Transverse colon (tissue), 4 donors: Measurements from ENCODE around the gene ESYT2. TPM values are rescaled to one million over a fixed set of nuclear protein-coding genes. Genes with fewer than 3 reads are reported as not detected.

Source experiments
- DNase-seq: peaks from one replicate; pipeline ENCODE4 v3.0.0-alpha.2; 2019
- H3K27ac ChIP-seq, 4 donors: fragments of 200-600 bp; sonication (generic); 2 replicates each; pipeline ENCODE4 v1.5.1; 2016 to 2018; ENCODE audit warnings: inconsistent platforms in 4 of 4
- H3K27me3 ChIP-seq: fragments of 200-600 bp; sonication (generic); 2 replicates; pipeline ENCODE4 v1.5.1; 2017; ENCODE audit warnings: inconsistent platforms
- H3K36me3 ChIP-seq, 4 donors: fragments of 200-600 bp; sonication (generic); 2 replicates each; pipeline ENCODE4 v1.5.1; 2017 to 2019; ENCODE audit warnings: inconsistent platforms in 4 of 4
- H3K4me1 ChIP-seq, 4 donors: fragments of 200-600 bp; sonication (generic); 2 replicates each; pipeline ENCODE4 v1.5.1; 2017 to 2020; ENCODE audit warnings: inconsistent platforms in 4 of 4
- H3K4me3 ChIP-seq, 4 donors: fragments of 200-600 bp; sonication (generic); 1 replicate in 1 of 4; 2 replicates in 3 of 4; pipeline versions ENCODE4 v1.5.1 to v1.6.1; 2017 to 2019; ENCODE audit warnings: inconsistent platforms in 4 of 4
- H3K9me3 ChIP-seq, 2 donors: fragments of 200-600 bp; sonication (generic); 2 replicates each; pipeline ENCODE4 v1.5.1; 2017 to 2019; ENCODE audit warnings: inconsistent platforms in 2 of 2
- EP300 ChIP-seq: sonication (generic); formaldehyde crosslinking; IDR thresholded peaks from one replicate; pipeline ENCODE4 v1.6.1; 2017; ENCODE audit warnings: antibody characterized with exemption, low read depth
- POLR2A ChIP-seq: fragments of 450-650 bp; IDR thresholded peaks from one replicate; pipeline ENCODE4 v1.6.1; 2016; ENCODE audit warnings: antibody characterized with exemption, mild to moderate bottlenecking, moderate library complexity
- POLR2AphosphoS5 ChIP-seq, 3 donors: sonication (generic); formaldehyde crosslinking; IDR thresholded peaks; one replicate each; pipeline ENCODE4 v1.6.1; 2016; ENCODE audit warnings: antibody characterized with exemption in 3 of 3
- WGBS, 2 donors: methylation state at CpG; one replicate each; pipeline ENCODE4 v1.1.5; 2018; ENCODE audit warnings: low coverage in 1 of 2; 5-methylcytosine and 5-hydroxymethylcytosine counted together
- in situ Hi-C, 4 donors: fragments of 200-750 bp; cut with MboI; loops; one replicate each; pipeline versions ENCODE4 v1.15.0 to v1.15.1; 2017; ENCODE audit warnings: low sequenced_read_pairs in 3 of 4, low pct_ligation_motif_present in 1 of 4, low pct_unique_long_range_greater_than_20kb in 1 of 4
- intact Hi-C: fragments of 100-400 bp; cut with DNase I; formaldehyde crosslinking; loops from one replicate; pipeline ENCODE4 v1.15.1; 2023; ENCODE audit warnings: low total_unique reads
- total RNA-seq, 4 donors: library from RNA; depleted of rRNA; stranded (reverse); fragments of >200 nt; gene quantifications; one replicate each; pipeline ENCODE4 v1.1.0, GENCODE V29; 2016
- TF ChIP-seq, protein P1 (sequence below), 5 experiments: fragments of 200-600 bp in 3 of 5; fragments of 450-650 bp in 2 of 5; sonication (generic) in 3 of 5; IDR thresholded peaks; 1 replicate in 2 of 5; 2 replicates in 3 of 5; pipeline ENCODE4 v1.5.1; 2016 to 2017; ENCODE audit warnings: antibody characterized with exemption in 5 of 5, inconsistent platforms in 3 of 5, mild to moderate bottlenecking in 2 of 5, moderate library complexity in 1 of 5

The ESYT2 gene
- total RNA-seq, 4 donors from 2014 or later = 78.6 to 113 (median 87.3) TPM

DNA sequence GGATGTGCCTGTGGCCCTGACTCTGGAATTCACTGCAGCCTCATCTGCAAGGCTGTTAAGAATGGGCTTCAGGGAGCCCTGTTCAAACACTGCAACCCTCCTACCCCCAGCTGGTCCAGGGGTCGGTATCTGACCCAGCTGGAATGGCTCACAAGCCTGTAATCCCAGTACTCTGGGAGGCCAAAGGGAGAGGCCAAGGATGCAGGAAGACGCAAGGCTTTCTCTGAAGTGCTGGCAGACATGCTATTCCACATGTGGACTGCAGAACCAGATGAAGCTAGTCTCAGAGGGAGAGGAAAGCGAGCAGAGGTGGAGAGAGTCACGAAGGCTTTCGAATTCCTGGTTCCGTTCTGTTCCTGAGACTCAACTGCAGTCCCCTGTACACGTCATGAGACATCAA, 45.0 kb downstream of the ESYT2 start:
- no peaks in the 10 kb centered on the region for H3K9me3 ChIP-seq
- in situ Hi-C loops (no loop called here), intact Hi-C loops (no loop called here)
- DNase-seq = no peak
- H3K4me1 ChIP-seq = peaks cover 8 to 26% (median 14%) of the 10 kb centered on the region in 4 donors
- H3K4me3 ChIP-seq = no peak overlapping the region
- H3K27me3 ChIP-seq = no peaks in the 10 kb centered on the region
- TF ChIP-seq EP300 (no peak), POLR2AphosphoS5 (IDR thresholded peaks at IDR 0.05) (no peak), POLR2A (no peak)
- TF ChIP-seq, protein P1, sequence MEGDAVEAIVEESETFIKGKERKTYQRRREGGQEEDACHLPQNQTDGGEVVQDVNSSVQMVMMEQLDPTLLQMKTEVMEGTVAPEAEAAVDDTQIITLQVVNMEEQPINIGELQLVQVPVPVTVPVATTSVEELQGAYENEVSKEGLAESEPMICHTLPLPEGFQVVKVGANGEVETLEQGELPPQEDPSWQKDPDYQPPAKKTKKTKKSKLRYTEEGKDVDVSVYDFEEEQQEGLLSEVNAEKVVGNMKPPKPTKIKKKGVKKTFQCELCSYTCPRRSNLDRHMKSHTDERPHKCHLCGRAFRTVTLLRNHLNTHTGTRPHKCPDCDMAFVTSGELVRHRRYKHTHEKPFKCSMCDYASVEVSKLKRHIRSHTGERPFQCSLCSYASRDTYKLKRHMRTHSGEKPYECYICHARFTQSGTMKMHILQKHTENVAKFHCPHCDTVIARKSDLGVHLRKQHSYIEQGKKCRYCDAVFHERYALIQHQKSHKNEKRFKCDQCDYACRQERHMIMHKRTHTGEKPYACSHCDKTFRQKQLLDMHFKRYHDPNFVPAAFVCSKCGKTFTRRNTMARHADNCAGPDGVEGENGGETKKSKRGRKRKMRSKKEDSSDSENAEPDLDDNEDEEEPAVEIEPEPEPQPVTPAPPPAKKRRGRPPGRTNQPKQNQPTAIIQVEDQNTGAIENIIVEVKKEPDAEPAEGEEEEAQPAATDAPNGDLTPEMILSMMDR (IDR thresholded peaks at IDR 0.05) = no peak
- 85 to 95% methylated on average over 4 to 7 of the region's 7 CpGs for WGBS, 2 donors
- peak overlapping the region; percentile 65 to 83 (median 76) for H3K27ac ChIP-seq
- peaks cover 0 to 22% (median 2%) of the 10 kb centered on the region in 4 donors for H3K36me3 ChIP-seq

DNA sequence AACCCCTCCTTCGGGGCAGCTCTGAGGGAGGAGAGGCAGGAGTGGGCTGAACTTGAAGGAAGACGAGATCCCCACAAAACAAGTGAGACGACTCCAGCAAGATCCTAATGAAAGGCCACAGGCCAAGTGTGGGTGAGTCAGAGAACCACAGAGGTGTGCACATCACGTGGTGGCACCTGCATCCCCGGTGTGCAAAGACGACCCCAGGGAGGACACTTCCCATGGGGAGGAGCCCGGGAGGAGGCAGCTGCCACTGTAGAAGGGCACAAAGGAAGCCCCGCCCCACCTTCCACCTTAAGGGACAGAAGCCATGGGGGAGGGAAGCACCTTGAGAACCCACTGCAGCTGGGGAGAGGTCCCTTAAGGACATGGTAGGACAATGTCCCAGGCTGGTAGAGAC, 45.7 kb downstream of the ESYT2 start:
- no peak overlapping the region for H3K4me3 ChIP-seq
- in situ Hi-C loops (no loop called here), intact Hi-C loops (no loop called here)
- 67% methylated on average over 8 of the region's 8 CpGs; no CpG with 5 or more reads in 1 of the 2 donors for WGBS, 2 donors
- H3K36me3 ChIP-seq = peaks cover 0 to 17% (median 2%) of the 10 kb centered on the region in 4 donors
- peaks cover 15 to 33% (median 21%) of the 10 kb centered on the region in 4 donors for H3K4me1 ChIP-seq
- no peak for DNase-seq
- no peaks in the 10 kb centered on the region for H3K9me3 ChIP-seq
- TF ChIP-seq EP300 = no peak
- TF ChIP-seq POLR2A = no peak
- TF ChIP-seq POLR2AphosphoS5 (IDR thresholded peaks at IDR 0.05) = no peak
- TF ChIP-seq, protein P1 (IDR thresholded peaks at IDR 0.05) = no peak
- no peaks in the 10 kb centered on the region for H3K27me3 ChIP-seq
- H3K27ac ChIP-seq = peak overlapping the region; percentile 65 to 83 (median 76)

DNA sequence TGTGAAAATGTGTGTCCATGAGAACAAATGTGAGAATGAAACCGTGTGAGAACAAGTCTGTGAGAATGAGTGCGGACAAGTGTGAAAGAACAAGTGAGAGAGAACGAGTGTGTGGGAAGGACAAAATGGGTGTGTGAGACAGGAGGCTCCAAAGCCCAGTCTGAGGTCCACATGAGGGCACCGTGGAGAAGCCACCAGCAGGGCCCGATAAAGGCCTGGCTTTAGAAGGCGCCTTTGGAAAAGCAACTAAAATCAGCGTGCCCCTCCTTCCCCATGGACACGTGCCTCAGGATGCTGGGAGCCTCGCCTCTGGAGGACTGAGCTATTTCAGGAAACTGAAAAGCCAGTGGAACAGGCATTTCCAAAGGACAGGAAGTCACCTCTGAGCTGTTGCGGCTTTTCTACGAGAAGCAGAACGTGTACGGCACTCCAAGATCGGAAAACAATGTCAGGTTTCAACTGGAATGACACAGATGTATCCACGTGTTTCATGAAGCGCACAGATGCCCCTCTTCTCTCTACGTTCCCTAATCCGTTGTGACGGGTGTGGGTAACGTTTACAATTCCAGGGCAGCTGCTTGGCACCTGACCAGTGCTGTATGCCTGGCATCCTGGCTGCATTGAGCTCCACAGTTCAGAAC, 46.4 kb downstream of the ESYT2 start:
- 53 to 66% methylated on average over 8 to 20 of the region's 20 CpGs for WGBS, 2 donors
- intact Hi-C loops (no loop called here), in situ Hi-C loops (no loop called here)
- Histone ChIP-seq H3K4me3 (no peak overlapping the region), H3K27me3 (no peaks in the 10 kb centered on the region), H3K9me3 (no peaks in the 10 kb centered on the region), H3K36me3 (peaks cover 0 to 15% (median 2%) of the 10 kb centered on the region in 4 donors), H3K4me1 (peaks cover 20 to 40% (median 27%) of the 10 kb centered on the region in 4 donors), H3K27ac (peak overlapping the region; percentile 65 to 83 (median 76))
- DNase-seq = peak; percentile 41
- peak; percentile 22 to 41 (median 34) for TF ChIP-seq POLR2AphosphoS5 (IDR thresholded peaks at IDR 0.05)
- TF ChIP-seq, protein P1 (IDR thresholded peaks at IDR 0.05) = peak in 4 of 5 experiments; percentile 33 to 45 (median 39)
- no peak for TF ChIP-seq EP300

DNA sequence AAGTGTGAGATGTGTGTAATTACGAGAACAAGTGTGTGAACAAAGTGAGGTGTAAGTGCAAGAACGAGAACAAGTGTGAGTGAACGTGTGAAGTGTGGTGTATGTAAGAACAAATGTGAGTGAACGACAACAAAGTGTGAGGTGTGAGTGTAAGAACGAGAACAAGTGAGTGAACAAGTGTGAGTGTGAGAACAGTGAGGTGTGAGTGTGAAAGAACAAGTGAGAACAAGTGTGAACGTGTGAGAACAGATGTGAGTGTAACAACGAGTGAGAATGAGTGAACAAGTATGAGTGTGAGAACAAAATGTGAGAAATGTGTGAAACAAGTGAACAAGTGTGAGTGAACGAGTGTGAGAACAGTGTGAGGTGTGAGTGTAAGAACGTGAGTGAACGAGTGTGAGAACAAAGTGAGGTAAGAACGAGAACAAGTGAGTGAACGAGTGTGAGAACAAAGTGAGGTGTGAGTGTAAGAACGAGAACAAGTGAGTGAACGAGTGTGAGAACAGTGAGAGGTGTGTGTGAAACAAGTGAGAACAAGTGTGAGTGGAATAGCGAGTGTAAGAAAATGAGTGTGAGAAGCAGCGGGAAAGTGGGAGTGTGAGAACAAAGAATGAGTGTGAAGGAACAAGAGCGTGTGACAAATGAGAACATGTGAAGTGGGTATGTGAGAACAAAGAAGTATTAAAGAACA, 47.2 kb downstream of the ESYT2 start:
- no peak for DNase-seq
- peaks cover 0 to 15% (median 2%) of the 10 kb centered on the region in 4 donors for H3K36me3 ChIP-seq
- 90 to 94% methylated on average over 17 of the region's 17 CpGs for WGBS, 2 donors
- H3K27me3 ChIP-seq = no peaks in the 10 kb centered on the region
- TF ChIP-seq EP300 = no peak
- intact Hi-C loops (no loop called here), in situ Hi-C loops (no loop called here)
- peaks cover 22 to 46% (median 32%) of the 10 kb centered on the region in 4 donors for H3K4me1 ChIP-seq
- no peak overlapping the region for H3K4me3 ChIP-seq
- no peaks in the 10 kb centered on the region for H3K9me3 ChIP-seq
- H3K27ac ChIP-seq = peak overlapping the region; percentile 65 to 83 (median 76)
